Measurements from ENCODE around the gene NTRK3. TPM values are rescaled to one million over a fixed set of nuclear protein-coding genes. Genes with fewer than 3 reads are reported as not detected.

Gene NTRK3
- total and polyA plus RNA-seq, 2 donors (not counting 3 experiments of a cell fraction or from before 2014, with no cell fraction given): not detected

DNA sequence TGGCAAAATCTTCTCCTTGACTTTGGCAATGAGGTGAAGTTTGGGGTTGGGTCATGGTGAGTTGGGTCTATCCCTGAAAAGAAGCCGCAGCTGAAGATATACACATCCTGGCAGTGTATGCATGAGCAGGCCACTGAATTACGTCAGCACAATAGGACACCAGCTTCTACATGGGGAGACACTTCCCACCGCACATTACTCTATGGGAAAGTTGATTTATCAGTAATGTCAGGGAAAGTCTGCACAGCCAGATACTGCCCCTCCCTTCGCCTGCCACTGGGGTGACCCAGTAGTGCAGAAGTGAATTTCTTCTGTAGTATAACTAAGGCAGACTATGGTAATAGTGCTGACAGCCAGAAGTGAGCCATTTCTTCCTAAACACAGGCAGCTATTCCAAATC, 245.0 kb downstream of the NTRK3 start:
- no peak overlapping the region for H2AFZ ChIP-seq (ENCODE audit: low read depth, low read length)
- no peak overlapping the region for H3K9ac ChIP-seq (replicated peaks; ENCODE audit: extremely low read depth, insufficient read depth, low read length)
- H3K79me2 ChIP-seq (ENCODE audit: control insufficient read depth, insufficient read depth, low read length): no peaks in the 10 kb centered on the region
- intact Hi-C loops (cut with micrococcal nuclease): no loop called here
- H3K27ac ChIP-seq (ENCODE audit: insufficient read depth, low read depth, low read length): no peak overlapping the region
- dilution Hi-C loops (cut with MboI; ENCODE audit: extremely low pct_ligation_motif_present, low sequenced_read_pairs): no loop called here
- CTCF ChIA-PET: interaction anchor here (0.5 kb wide), 1 partner anchor 204 kb away, joined by 3 read pairs; no protein-coding TSS in a partner anchor
- no peaks in the 10 kb centered on the region for H3K4me1 ChIP-seq (ENCODE audit: control insufficient read depth, extremely low read depth, insufficient read depth, low read length)
- no peak for DNase-seq (ENCODE audit: low read depth, low spot score)
- H3K9me1 ChIP-seq (replicated peaks; ENCODE audit: control insufficient read depth, extremely low read depth, insufficient read depth, low read length): no peaks in the 10 kb centered on the region
- BruUV-seq (replicated peaks): no TSS peak
- no peak for TF ChIP-seq GATA2 (IDR thresholded peaks at IDR 0.05; ENCODE audit: insufficient read depth, insufficient read length, low read depth, low read length)
- TF ChIP-seq EZH2 (IDR thresholded peaks at IDR 0.05; ENCODE audit: borderline replicate concordance, low read depth, low read length, severe bottlenecking): no peak
- TF ChIP-seq MAX (IDR thresholded peaks at IDR 0.05; ENCODE audit: insufficient read depth, insufficient read length): no peak
- TF ChIP-seq, protein P1, sequence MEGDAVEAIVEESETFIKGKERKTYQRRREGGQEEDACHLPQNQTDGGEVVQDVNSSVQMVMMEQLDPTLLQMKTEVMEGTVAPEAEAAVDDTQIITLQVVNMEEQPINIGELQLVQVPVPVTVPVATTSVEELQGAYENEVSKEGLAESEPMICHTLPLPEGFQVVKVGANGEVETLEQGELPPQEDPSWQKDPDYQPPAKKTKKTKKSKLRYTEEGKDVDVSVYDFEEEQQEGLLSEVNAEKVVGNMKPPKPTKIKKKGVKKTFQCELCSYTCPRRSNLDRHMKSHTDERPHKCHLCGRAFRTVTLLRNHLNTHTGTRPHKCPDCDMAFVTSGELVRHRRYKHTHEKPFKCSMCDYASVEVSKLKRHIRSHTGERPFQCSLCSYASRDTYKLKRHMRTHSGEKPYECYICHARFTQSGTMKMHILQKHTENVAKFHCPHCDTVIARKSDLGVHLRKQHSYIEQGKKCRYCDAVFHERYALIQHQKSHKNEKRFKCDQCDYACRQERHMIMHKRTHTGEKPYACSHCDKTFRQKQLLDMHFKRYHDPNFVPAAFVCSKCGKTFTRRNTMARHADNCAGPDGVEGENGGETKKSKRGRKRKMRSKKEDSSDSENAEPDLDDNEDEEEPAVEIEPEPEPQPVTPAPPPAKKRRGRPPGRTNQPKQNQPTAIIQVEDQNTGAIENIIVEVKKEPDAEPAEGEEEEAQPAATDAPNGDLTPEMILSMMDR (IDR thresholded peaks at IDR 0.05; ENCODE audit: extremely low read depth in 1 of 2, insufficient read depth in 1 of 2, low read depth in 1 of 2, low read length in 2 of 2): no peak
- TF ChIP-seq POLR2A (IDR thresholded peaks at IDR 0.05; ENCODE audit: low read depth, low read length): no peak
- no peak for TF ChIP-seq POLR2AphosphoS5 (IDR thresholded peaks at IDR 0.05; ENCODE audit: insufficient read depth, low read depth, low read length)
- TF ChIP-seq MYC (IDR thresholded peaks at IDR 0.05; ENCODE audit: low read depth, low read length): no peak
- no peak for TF ChIP-seq JUN (IDR thresholded peaks at IDR 0.05; ENCODE audit: borderline replicate concordance, insufficient read depth, insufficient read length, low read depth)
- no peak for TF ChIP-seq FOS (IDR thresholded peaks at IDR 0.05; ENCODE audit: borderline replicate concordance, insufficient read depth, low read length)
- H3K4me3 ChIP-seq (replicated peaks in 1 of 3; ENCODE audit: insufficient read depth in 1 of 3, low read depth in 1 of 3, low read length in 3 of 3): no peak overlapping the region
- POLR2A ChIA-PET: no interaction called here
- H3K27me3 ChIP-seq (ENCODE audit: control insufficient read depth in 2 of 2, insufficient read depth in 2 of 2, low read length in 2 of 2): no peaks in the 10 kb centered on the region
- no peaks in the 10 kb centered on the region for H4K20me1 ChIP-seq (replicated peaks; ENCODE audit: control insufficient read depth, extremely low read depth, insufficient read depth, low read length)
- H3K36me3 ChIP-seq (ENCODE audit: control insufficient read depth in 2 of 2, extremely low read depth in 1 of 2, insufficient read depth in 2 of 2, low read length in 2 of 2): no peaks in the 10 kb centered on the region
- H3K4me2 ChIP-seq (ENCODE audit: insufficient read depth, low read length): no peak overlapping the region
- no peak for FAIRE-seq
- H3K9me3 ChIP-seq (replicated peaks; ENCODE audit: control insufficient read depth, insufficient read depth, low read length): peaks cover 4% of the 10 kb centered on the region

Measured in endothelial cell of umbilical vein (primary cell).